GM21825 (cell line): ENCODE results near the gene ACAA1.
"Not testable (repeated sequence)": the region's sequence is repeated elsewhere in the genome, so short reads cannot be mapped to it uniquely, and the experiment has no call there.

Source experiments
- ATAC-seq: cut with Tn5 transposase; IDR thresholded peaks from one replicate; pipeline ENCODE4 v1.9.1; 2021; ENCODE audit warnings: mild to moderate bottlenecking, moderate library complexity; ENCODE audit not compliant: unreplicated experiment

Gene ACAA1

DNA sequence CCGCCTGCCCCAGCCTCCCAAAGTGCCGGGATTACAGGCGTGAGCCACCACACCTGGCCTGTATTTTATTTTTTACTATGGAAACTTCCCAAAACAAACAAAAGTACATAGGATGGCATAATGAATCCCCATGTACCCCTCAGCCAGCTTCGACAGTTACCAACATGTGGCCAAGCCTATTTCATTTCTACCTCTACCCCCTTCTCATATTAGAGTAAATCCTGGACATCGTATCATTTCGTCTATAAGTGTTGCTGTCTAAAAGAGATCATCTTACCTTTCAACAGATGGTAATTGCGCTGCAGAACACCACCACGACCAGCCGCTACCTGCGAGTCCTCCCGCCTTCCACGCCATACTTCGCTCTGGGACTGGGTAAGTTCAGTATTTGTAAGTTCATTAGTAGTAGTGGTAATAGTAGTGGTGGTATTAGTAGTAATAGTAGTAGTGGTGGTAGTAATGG, 53.0 kb downstream of the ACAA1 start:
- ATAC-seq, result no peak

DNA sequence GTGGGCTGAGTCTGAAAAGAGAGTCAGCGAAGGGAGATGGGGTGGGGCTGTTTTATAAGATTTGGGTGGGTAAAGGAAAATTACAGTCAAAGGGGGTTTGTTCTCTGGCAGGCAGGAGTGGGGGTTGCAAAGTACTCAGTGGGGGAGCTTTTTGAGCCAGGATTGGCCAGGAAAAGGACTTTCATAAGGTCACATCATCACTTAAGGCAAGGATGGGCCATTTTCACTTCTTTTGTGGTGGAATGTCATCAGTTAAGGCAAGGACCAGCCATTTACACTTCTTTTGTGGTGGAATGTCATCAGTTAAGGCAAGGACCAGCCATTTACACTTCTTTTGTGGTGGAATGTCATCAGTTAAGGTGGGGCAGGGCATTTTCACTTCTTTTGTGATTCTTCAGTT, 53.7 kb downstream of the ACAA1 start:
- not testable (repeated sequence) for ATAC-seq

DNA sequence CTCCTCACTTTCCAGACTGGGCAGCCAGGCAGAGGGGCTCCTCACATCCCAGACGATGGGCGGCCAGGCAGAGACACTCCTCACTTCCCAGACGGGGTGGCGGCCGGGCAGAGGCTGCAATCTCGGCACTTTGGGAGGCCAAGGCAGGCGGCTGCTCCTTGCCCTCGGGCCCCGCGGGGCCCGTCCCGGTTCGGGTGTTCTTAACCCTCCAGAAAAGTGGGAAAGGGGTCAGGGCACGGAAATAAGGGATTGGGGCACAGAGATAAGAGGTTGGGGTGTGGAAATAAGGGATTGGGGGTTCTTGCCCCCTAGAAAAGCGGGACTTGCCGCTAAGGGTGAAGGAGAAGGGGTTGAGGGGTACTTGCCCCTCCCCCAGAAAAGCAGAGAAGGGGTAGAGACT, 54.6 kb downstream of the ACAA1 start:
- not testable (repeated sequence) for ATAC-seq

- not testable (repeated sequence) for ATAC-seq
Measured at GRCh38 chr3:38077073-38077472, 59.9 kb downstream of the ACAA1 start.
